GM13976 (cell line): ENCODE data around the gene URB1.

Experiments
- DNase-seq: peaks from one replicate; pipeline ENCODE4 v3.0.0; 2012; ENCODE audit warnings: low spot score
- in situ Hi-C: fragments of 300-500 bp; cut with MboI; formaldehyde crosslinking; loops from one replicate; pipeline ENCODE4 v1.12.0; 2022; ENCODE audit warnings: low sequenced_read_pairs, mixed read lengths, inconsistent platforms; ENCODE audit not compliant: unreplicated experiment
- TF ChIP-seq, protein P1 (sequence below): IDR thresholded peaks from 2 replicates; pipeline ENCODE4 v1.5.1; 2012; ENCODE audit warnings: borderline replicate concordance, mild to moderate bottlenecking; ENCODE audit not compliant: insufficient read depth; ENCODE audit errors: extremely low read depth, missing control alignments, control extremely low read depth

Gene URB1

DNA sequence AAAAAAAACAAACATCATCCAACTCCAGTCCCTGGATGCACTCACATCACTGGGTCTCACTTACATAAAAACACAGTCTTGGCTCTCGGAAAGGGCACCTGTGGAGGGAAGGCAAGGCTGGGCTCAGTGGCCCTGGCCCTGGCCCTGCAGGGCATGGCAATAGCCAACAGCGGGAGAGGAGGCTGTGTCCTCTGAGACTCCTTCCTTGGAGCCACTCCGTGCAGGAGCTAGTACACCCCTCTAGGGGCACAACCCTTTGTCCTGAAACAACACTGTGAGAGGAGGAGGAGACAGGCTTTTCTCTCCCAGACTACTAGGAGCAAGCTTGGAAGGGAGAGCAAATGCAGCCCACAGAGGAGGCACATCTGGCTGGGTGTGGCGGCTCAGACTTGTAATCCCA lies 28.0 kb downstream of the URB1 start:
- in situ Hi-C loops = no loop called here
- TF ChIP-seq, protein P1, sequence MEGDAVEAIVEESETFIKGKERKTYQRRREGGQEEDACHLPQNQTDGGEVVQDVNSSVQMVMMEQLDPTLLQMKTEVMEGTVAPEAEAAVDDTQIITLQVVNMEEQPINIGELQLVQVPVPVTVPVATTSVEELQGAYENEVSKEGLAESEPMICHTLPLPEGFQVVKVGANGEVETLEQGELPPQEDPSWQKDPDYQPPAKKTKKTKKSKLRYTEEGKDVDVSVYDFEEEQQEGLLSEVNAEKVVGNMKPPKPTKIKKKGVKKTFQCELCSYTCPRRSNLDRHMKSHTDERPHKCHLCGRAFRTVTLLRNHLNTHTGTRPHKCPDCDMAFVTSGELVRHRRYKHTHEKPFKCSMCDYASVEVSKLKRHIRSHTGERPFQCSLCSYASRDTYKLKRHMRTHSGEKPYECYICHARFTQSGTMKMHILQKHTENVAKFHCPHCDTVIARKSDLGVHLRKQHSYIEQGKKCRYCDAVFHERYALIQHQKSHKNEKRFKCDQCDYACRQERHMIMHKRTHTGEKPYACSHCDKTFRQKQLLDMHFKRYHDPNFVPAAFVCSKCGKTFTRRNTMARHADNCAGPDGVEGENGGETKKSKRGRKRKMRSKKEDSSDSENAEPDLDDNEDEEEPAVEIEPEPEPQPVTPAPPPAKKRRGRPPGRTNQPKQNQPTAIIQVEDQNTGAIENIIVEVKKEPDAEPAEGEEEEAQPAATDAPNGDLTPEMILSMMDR = no peak
- DNase-seq = no peak

DNA sequence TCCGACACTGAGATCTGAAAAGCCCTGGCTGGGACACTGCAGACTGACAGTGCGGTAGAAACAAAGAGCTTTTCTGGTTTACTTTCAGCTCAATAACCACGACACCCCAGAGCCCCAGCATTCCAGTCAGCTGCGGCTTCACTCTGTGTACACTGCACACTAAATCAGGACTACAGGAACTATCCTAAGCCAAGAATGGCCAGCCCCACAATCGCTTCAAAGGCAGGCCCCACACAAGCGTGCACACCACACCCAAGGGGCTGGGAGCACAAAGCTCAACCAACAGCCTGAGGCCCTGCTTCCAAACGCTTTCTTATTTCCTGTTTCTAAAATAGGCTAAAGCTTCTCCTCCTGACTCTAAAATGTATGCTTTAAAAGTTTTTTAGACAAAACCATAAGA lies 28.4 kb downstream of the URB1 start:
- TF ChIP-seq, protein P1 = no peak
- DNase-seq = no peak

DNA sequence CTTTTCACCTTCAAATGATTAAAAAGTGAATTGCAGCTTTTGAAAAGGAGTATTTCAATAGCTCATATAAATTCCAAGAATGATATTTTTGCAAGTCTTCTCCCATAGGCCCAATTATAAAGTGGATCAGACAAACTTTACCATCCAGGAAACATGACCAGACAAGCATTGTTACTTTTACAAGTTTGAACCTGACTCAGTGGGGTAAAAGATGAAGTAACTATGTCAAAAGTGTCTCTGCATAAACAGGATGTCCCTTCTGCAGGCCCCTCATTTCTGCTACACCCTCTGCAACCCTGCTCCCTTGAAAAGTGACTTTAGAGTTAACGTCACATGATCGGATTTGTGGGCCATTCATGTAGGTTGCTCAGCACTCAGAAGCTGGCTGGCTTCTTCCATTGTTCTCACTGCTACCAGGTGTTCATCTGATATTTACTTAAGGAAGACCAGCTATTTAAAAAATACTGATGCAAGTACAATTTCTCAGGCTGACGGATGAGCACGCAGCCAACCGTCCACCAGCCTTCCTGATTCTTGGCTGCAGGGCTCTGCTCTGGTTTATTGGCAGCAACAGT lies 32.3 kb downstream of the URB1 start:
- DNase-seq = no peak
- TF ChIP-seq, protein P1 = no peak
- in situ Hi-C loops = no loop called here

More for the DNA sequence above, 28.4 kb downstream of the URB1 start:
- in situ Hi-C loops = no loop called here

DNA sequence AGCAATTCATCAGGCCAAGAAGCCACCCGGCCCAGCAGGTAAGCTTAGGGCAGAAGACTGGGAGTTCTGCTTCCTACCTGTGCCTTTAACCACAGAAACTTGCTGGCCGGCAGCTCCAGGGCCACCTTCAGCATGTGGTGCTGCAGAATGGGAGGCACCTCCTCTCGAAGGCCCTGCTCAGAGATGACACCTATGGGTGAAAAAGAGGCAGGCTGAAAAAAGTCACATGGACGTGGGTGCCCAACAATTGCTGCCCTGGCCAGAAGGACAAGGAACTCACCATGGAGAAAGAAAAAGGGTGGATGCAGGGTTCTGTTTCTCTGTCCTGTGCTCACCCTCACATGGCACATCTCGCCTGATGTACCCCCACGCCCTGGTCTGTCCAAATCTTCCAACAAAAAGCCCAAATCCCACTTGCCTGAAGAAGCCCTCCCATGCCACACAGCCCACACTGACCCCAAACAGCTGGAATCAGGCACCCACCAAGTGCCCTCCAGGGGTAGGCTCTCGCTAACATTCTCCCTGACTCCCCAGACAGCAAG lies 33.0 kb downstream of the URB1 start:
- TF ChIP-seq, protein P1 = no peak
- in situ Hi-C loops = no loop called here
- no peak for DNase-seq

DNA sequence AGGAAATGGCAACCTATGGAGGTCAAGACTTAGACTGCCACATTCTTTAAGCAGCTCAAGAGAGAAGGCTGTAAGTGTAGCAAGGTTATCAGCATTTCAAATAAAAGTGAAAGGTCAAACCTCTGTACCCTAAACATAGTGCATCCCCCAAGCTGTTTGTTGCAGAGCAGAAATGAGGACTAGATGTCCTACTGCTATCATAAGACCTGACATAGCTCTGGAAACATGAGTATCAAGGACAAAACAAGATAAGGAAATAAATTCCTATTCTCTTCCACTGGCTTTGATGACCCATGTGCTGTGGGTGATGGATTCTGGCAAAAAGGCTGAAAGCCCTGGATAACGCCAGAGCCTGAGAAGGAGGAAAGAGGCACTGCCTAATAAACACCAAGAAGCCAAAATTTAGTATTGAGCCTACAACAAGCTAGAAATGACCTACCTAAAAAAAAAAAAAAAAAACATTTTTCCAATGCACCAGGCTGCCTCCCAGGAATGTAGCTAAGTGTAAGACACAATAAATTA lies 35.9 kb downstream of the URB1 start:
- TF ChIP-seq, protein P1 = no peak
- no peak for DNase-seq
- in situ Hi-C loops = no loop called here

DNA sequence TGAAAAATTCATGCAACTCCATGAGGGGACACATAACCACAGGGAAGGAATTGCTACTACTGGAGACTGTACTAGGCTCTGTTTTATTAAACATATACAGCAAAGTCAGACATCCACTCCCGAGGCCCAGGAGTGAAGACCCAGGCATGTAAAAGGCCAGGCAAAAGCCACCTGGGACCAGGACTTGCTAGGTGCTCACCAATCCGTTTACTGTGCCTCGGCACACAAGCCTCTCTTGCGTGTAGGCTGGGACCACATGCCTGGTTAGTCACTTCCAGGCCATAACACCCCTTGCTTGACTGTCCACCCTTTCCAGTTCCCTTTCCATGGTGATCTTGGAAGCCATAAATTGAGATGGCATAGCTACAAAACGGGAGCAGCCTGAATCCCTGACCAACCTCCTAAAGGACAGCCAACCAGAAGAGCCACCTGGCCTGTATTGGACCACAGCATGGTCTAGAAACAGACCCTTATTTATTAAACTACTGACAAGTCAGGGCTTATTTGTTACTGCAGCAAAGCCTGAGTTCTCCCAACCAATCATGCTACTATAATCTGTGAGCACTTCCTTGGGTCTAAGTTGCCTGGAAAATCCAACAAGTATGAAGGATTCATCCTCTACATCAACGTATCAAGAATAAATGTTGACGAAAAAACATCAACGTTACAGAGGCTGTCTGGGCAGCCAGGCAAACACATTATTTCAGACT lies 39.7 kb downstream of the URB1 start:
- no peak for DNase-seq
- in situ Hi-C loops = no loop called here
- TF ChIP-seq, protein P1 = no peak
